HG03457 (cell line): ENCODE measurements around the gene TBX4.
"Not testable (repeated sequence)": the region's sequence is repeated elsewhere in the genome, so short reads cannot be mapped to it uniquely, and the experiment has no call there.

ENCODE experiments used
- ATAC-seq: cut with Tn5 transposase; IDR thresholded peaks from one replicate; pipeline ENCODE4 v1.9.1; 2021; ENCODE audit warnings: moderate number of reproducible peaks; ENCODE audit not compliant: unreplicated experiment

Gene TBX4

DNA sequence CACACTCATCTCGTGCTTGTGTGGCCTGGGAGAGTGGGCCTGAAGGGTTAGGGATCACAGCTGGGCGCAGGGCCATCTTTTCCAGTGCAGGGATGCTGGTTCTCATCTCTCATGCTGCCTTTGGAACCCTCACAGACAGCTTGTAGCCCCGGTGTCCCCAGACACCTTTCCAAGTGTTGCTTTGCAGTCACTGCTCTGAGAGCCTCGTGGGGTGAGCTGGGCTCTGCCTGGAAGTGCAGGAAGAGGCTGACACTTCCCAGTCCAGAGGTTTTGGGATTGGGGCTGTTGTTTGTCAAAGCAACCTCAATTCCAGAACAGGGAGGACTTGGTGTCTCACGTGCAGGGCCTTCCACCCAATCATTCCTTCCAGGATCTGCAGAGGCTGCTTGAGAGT, 28.2 kb downstream of the TBX4 start:
- no peak for ATAC-seq

DNA sequence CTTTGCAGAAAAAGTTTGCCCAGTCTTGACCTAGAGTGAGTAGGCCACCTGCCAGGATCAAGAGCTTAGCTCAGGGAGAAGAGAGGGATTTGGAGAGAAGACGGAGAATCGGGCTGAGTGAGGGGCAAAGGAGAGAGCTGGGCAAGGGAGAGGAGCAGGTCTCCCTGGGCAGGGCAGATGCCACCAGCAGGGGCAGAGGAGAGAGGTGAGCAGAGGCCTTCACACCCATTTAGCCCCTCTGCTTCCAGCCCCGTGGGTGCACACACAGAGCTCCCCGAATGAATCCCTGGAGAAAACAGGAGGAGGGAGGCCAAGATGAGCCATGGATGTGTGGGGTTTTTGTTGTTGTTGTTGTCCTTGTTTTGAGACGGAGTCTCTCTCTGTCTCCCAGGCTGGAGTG, 29.2 kb downstream of the TBX4 start:
- no peak for ATAC-seq

DNA sequence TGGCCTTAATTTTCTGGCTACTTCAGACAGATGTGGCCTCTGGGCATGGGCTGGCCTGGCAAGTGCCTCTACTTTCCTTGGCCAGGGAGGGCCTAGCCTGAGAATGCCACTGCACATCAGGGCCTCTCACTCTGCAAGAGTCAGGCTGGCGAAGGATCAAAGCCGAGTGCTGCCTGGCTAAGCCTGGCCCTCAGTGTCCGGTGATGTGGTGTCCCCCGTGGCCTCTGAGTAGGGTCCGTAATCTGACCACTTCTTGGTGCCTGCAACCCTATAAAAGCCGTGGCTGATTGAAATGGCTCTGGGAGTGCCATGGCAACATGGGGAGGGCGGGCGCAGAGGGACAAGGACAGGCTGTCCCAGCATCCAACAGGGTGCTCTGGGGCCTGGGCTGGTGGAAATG, 30.2 kb downstream of the TBX4 start:
- ATAC-seq: no peak

DNA sequence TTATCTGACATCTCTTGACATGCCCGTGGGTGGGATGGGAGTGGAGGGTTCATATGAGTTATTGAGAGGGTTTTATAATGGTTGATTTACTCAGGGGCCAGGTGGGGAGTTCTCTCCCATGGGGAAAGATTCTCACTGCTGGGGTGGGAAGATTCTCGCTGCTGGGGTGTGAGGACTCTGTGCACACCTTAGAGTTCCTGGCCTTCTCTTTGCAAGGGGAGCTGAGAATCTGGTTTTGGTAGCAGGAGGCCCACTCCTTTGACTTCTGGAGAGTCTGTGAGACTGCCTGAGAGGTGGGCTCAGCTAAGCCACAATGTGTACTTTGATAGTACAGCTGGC, 31.5 kb downstream of the TBX4 start:
- ATAC-seq: no peak

DNA sequence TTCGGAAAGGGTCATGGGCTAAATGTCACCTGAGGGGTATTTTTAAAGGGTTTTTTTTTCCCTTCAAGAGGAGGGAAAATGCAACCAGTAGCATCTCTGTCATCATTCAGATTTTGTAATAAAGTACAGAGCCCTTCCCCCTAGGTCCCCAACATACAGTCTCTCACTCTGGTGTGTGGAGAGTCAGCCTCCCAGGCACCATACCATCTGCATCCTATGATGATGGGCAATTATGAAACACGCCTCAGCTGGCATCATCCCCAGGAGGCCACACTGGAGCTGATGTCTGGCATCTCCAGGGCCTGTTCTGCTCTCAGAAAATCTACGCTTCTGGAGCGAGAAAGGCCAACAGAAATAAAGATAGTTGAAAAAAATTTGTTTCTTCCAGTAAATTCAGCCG, 32.0 kb downstream of the TBX4 start:
- no peak for ATAC-seq

DNA sequence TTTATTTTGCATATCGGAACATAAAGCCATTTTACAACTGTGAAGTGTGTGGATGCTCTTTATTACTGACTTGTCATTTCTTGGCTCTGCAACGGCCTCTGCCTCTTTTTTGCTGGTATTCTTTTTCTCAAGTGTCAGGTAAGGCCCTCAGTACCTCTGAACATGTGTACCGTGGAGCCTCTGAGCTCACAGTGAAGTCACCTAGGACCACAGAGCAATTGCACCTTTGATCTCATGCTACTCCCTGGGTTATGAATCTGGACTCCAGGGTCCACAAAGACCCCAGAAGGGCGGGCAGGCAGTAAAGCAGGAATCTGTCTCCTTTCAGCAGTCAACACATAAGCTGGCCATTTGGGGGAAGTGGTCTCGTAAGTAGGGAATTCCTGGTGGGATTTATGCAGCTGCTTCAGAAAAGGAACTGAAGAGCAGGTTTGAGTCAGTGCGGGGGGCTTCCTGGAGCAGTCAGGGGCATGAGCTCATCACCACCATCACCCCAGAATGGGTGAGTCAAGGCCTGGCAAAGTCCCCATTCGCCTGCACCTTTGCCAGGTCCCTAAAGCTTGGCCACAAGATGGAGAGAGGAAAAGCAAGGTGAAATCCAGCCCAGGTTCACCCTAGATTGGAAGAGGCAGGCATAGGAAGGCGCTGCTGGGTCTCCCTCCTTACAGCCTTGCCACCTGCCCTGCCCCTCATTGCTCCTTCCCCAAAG, 33.0 kb downstream of the TBX4 start:
- no peak for ATAC-seq

DNA sequence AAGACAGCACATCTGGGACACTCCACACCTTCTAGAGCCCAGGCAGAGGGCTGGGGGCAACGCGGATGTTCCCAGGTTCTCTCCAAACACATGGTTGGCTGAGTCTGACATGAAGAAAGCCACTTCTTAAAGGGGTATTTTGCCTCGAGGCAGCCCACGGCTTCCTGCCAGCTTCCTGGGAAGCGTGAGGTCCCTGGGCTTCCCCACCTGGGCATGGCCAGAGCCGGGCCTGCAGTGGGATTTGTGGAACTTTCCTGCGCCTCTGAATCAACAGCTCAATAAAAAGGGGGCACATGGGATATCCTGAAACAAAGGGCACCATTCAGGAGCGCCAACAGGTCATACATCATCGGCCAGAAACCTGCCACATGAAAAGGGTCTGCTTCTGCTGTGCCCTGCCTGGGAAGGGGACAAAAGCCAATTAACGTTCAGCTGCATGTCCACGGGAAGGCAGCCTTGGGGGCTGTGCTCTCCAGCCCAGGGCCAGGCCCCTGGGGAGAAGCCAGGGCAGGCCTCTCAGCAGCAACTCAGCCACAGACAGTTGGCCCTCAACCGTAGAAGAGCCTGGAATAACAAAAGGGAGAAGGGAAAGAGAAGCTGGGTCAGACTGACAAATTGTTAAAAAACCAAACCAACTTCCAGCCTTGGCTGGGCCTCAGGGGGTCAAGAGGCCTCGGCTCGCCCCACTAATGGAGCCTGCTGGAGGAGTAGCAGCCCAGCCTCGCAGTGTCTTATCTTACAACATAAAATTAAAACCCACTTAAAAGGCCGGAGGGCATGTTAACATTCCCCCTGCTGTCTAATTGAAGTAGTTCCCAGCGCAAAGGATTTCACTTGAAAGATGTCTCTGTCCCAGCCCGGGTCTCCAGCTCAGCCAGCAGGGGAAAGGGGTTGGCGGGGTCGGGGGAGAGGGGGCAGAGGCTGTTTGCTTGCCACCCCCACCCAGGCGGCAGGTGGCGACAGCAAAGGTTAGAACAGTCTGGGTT, 34.2 kb downstream of the TBX4 start:
- no peak for ATAC-seq

DNA sequence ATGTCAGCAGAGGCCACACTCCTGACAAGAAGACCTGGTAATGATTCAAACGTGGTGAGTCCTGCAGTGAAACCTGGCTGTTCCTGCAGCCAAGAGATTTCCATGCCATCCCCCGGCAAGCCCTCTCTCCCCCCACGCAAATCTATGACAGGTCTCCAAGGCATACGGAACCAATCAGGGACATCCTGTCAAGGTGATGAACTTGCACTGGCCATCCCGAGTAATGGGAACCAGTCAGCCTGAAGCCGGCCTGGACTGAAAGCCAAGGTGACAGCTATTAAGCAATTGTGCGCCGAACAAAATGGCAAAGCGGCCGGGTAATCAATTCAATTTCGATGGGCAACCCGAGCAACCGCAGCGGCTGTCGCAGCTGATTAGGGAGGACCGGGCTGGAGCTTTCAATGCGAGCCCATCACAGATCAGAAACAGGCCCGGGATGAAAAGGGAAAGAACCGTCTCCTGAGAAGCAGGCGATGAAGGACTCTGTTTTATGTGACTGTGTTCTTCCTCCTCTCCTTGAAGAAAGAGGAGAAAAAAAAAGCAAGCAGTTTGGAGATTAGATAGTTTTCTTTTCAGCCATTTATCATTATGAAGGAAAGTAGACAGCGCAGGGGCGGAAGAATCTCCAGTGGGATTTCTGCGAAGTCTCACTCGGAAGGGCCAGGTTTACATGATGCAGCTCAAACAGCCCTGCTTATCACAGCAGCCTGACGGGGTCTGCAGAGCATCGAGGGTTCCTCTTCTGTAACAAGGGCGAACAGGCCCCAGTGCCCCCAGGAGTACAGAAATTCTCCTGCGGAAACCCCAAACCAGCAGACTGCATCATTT, 35.2 kb downstream of the TBX4 start:
- ATAC-seq: no peak

DNA sequence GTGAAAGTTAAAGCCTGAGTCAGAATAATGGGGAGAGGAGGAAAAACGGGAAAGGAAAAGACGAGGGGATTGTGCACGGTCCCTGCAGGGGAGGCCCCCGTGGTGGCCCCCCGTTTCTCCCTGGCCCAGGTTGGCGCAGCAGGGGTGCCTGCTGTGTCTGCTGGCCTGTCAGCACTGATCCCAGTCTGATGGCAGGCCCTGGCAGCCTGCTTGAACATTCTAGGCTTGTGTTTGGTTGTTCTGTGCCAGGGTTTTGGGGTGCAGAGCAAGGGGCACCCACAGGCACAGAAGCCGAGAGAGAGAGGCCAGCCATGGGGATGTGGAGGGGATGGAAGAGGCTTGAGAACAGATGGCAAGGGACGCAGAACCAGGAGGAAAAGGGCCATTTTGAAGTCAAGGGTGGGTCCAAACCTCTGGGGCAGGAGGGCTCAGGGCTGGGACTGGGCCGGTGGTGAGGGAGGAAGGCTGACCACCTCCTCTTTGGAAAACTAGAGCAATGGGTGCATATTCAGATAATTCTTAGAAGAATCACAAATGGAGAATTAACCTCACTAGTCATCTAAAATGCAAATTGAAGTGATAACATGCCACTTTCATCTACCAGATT, 35.9 kb downstream of the TBX4 start:
- no peak for ATAC-seq

DNA sequence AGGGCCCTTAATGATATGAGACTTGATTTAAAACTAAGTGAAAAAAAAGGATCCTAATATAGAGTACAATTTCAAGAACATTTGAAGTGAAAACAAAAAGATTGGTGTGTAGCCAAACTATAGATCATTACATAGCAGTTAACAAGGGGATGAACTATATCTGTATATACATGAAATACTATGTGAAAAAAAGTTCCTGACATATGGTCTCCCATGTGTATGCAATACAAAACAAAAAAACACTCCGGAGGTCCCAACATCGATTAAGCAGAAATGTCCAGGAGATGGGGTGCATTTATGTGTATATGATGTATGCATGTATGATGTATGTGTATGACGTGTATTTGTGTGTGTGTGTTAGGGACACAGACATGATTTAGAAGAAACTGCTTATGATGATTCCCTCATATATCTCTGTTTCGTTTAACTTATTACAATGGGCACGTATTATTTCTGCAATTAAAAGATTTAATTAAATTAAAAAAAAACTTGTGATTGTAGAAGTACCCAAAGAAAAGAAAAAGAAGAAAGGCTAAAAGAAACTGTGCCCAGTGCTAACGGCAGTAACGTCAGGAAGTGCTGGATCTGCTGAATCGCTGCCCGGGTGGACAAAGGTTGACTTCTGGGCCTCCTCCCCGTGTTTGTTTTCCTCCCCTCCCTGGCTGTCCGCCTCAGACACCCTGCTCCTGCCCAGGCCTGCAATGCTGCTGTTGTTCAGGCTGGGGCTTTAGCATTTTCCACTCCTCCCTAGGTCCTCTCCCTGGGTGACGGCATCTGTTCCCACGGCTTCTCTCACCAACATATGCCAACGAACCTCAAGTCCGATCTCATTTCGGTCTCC, 36.9 kb downstream of the TBX4 start:
- no peak for ATAC-seq

DNA sequence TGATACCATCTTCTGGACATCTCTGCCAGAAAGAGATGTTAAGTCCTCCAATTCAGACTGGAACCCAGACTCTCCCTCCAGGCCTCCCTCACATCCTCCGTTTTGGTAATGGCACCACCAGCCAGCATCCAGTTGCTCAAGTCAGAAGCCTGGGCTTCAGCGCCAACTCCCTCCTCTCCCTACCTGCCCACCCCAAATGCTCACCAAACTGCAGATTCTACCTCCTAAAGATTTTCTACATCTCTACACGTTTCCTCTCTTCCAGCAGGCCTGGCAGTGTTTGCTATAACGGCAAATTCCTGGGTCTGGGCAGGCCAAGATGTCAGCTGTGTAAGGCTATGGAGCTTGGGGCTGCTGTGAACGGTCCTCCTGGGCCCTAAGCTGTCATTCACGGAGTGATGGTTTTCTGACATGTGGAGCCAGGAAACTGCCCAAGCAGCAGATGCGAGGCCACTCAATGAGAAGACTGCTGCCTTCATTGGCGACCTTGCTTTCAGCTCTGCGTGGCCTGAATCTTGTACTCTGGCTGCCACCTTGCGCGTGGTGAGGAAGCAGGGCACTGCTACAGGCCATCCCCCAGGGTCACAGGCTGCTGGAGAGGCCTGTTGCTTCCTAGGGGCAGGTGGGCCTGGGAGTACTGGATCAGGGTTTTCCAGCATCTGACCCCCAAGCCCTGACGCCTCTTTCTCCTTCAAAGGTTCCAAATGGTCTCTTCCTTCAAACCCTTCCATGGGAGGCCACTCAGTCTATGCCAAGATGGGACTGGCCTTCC, 37.7 kb downstream of the TBX4 start:
- no peak for ATAC-seq

DNA sequence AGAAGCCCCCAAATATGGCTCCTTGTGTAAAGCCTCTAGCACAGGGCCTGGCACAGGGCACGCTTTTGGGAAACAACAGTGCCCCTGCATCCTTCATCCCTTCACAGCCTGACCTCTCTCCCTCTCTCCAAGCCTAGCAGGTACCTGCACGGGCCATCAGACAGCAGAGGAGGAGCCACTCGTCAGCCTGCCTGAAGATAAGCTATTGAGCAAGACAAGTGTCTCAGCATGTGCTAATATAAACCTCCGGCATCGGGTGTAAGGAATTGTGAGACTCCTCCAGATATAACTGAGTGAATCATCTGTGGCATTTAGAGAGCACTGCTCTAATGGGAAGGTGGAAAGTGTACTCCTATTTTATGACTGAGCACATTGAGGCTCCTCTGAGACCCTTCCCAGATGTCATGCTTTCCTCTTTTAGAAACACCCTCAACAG, 38.3 kb downstream of the TBX4 start:
- ATAC-seq: no peak

DNA sequence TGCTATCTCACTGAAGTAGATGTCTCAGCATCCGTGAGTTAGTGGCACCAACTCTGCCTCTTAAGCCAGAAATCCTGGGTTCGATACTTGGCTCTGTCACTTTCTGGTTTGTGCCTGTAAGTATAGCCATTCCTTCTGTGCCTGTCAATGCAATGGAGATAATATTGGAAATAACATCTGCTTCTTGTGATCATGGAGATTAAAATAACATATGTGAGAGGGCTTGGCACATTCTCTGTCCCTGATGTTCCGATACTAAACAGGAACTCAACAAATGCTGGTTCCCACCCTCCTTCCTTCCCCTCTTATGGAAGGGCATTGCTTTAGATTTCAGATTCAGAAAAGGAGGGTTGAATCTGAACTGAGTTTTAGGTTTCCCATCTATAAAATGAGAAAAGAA, 39.8 kb downstream of the TBX4 start:
- no peak for ATAC-seq

DNA sequence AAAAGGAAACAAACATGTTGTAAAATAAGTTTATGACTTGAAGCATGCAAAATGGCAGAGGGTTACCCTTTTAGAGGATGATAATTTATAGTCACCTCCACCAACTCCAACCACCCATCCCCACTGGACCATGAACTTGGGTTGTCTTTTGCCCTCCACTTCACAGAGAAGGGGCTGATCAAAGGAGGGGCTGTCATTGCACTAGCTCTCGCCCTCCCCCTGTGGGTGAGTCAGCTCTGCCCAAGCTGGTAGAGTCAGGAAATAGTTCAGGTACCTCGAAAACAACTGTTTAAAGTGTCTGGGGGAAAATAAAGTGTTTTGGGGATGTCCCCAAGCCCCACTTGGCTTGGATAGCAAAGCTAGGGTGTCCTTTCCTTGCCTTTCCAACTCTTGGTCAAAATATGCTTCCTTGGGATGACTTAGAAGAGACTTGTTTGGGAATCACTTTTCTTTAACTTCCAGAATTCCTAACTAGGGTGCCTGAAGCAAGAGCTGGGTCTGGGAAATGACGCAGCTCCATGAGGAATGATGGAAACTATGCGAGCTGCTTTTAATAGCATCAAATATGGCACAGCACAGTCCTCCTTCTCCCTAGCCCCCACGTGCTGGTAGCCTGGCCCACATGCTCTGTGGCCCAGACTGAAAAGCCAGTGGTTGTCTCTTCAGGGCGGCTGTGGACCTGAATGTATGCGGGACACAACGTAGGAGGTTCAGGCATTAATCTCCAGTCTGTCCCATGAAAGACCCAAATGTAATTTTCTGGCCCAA, 40.7 kb downstream of the TBX4 start:
- no peak for ATAC-seq

DNA sequence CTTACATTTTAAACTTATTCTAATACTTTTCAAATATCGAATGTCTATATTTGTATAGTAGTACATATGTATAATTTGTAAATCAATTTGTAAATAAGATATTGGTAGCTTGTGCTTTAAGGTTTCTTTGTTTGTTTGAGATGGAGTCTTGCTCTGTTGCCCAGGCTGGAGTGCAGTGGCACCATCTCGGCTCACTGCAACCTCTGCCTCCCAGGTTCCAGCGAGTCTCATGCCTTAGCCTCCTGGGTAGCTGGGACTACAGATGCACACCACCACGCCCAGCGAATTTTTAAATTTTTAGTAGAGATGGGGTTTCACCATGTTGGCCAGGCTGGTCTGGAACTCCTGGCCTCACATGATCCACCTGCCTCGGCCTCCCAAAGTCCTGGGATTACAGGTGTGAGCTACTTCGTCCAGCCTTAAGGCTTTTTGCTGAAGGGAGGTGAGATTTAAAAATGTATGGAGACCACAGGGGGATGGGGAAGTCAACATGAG, 41.7 kb downstream of the TBX4 start:
- not testable (repeated sequence) for ATAC-seq

DNA sequence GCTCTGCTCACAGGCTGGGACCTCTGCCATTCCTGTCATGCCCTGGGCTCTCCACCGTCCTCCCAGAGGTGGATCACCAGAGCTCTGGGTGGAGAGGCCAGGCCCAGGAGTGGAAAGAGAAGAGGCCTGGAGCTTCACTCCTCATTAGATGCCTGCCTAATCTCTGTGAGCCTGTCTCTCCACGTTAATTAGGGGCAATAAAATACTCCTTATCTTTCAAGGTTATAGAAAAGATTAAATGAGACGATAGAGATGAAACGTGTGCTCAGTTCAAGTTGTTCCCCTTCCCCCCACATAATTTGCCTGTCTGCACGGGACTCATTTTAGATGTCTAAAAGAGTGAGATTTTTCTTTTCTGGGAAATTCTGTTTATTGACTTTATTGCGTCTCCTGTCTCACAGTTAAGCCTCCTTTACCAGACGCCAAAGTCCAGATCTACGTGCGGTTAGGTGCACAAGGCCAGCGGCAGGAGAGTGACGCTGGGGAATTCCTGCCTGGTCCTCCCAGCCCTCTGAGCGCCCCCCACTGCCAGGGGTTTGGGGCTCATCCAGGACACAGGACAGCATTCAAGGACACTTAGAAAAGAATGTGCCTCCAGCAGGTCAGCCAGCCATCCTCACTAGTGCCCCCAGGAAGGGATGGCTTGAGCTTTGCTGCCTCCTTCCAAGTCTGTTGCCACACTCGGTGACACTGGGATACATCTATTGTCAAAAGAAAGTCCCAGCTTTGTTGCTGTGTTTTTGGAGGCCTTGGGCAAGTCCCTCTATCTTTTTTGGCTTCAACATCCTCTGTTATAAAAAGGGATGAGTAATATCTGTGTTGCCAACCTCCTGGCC, 42.3 kb downstream of the TBX4 start:
- no peak for ATAC-seq

DNA sequence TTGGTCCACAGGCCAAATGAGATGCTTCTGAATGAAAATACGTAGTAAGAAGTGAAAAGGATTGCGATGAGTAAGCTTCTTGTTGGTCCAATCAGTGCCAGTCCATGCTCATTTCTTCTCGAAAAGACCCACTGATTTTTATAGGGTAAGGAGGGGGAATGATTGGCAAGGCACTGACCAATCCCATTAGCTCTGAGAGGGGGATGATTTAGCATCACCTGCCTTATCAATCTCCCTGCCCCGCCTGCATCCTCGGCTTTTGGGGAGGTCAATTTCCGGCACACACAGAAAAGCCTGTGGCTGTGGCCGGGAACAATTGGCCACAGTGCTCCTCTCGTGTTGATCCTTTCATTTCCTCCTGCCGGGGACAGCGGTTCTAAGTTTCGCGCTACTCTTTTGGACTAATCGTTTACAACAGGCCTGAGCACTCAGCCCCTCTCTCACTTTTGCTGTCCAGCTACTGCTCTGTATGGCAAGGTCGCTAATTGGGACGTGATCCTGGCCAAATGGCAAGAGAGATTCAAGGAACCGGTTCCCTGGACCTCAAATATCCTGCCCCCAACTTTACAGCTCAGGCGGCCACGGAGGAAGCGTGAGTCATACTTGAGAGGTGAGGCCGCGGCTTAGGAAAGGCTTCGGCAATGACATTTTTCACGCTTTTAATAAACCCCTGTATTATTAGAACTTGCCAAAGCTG, 43.1 kb downstream of the TBX4 start:
- ATAC-seq: no peak
